ENCODE measurements around the gene DNAJC1.

The DNAJC1 gene

GRCh38 chr10:22006379-22006884 is 2.9 kb upstream of the DNAJC1 start:
- DNase-seq (ENCODE audit: low read depth in 2 of 2, low spot score in 1 of 2): no peak

- DNase-seq (ENCODE audit: low read depth in 2 of 2, low spot score in 1 of 2): no peak
Observed at GRCh38 chr10:22005763-22006162, 2.2 kb upstream of the DNAJC1 start.

GRCh38 chr10:22003964-22004281 is 393 bp upstream of the DNAJC1 start:
- DNase-seq (ENCODE audit: low read depth in 2 of 2, low spot score in 1 of 2): no peak

- DNase-seq (ENCODE audit: low read depth in 2 of 2, low spot score in 1 of 2): peak in 1 of 2 donors; percentile 1
Observed at GRCh38 chr10:22002591-22003176, 846 bp downstream of the DNAJC1 start.

- no peak for DNase-seq (ENCODE audit: low read depth in 2 of 2, low spot score in 1 of 2)
Observed at GRCh38 chr10:21995557-21995956, 8.0 kb downstream of the DNAJC1 start.

GRCh38 chr10:21993360-21994001 is 10.0 kb downstream of the DNAJC1 start:
- DNase-seq (ENCODE audit: low read depth in 2 of 2, low spot score in 1 of 2): no peak

- no peak for DNase-seq (ENCODE audit: low read depth in 2 of 2, low spot score in 1 of 2)
Observed at GRCh38 chr10:21991785-21992184, 11.7 kb downstream of the DNAJC1 start.

GRCh38 chr10:21990449-21990848 is 13.1 kb downstream of the DNAJC1 start:
- no peak for DNase-seq (ENCODE audit: low read depth in 2 of 2, low spot score in 1 of 2)

GRCh38 chr10:21989453-21990154 is 13.9 kb downstream of the DNAJC1 start:
- DNase-seq (ENCODE audit: low read depth in 2 of 2, low spot score in 1 of 2): no peak

- no peak for DNase-seq (ENCODE audit: low read depth in 2 of 2, low spot score in 1 of 2)
Observed at GRCh38 chr10:21985541-21985940, 18.0 kb downstream of the DNAJC1 start.

- no peak for DNase-seq (ENCODE audit: low read depth in 2 of 2, low spot score in 1 of 2)
Observed at GRCh38 chr10:21981118-21981517, 22.4 kb downstream of the DNAJC1 start.

- no peak for DNase-seq (ENCODE audit: low read depth in 2 of 2, low spot score in 1 of 2)
Observed at GRCh38 chr10:21980691-21981090, 22.8 kb downstream of the DNAJC1 start.

GRCh38 chr10:21978191-21978862 is 25.2 kb downstream of the DNAJC1 start:
- no peak for DNase-seq (ENCODE audit: low read depth in 2 of 2, low spot score in 1 of 2)

GRCh38 chr10:21976739-21977138 is 26.8 kb downstream of the DNAJC1 start:
- DNase-seq (ENCODE audit: low read depth in 2 of 2, low spot score in 1 of 2): no peak

GRCh38 chr10:21976280-21976679 is 27.2 kb downstream of the DNAJC1 start:
- DNase-seq (ENCODE audit: low read depth in 2 of 2, low spot score in 1 of 2): no peak

GRCh38 chr10:21975378-21975990 is 28.0 kb downstream of the DNAJC1 start:
- no peak for DNase-seq (ENCODE audit: low read depth in 2 of 2, low spot score in 1 of 2)

- no peak for DNase-seq (ENCODE audit: low read depth in 2 of 2, low spot score in 1 of 2)
Observed at GRCh38 chr10:21972584-21972983, 30.9 kb downstream of the DNAJC1 start.

- no peak for DNase-seq (ENCODE audit: low read depth in 2 of 2, low spot score in 1 of 2)
Observed at GRCh38 chr10:21969326-21970287, 33.9 kb downstream of the DNAJC1 start.

GRCh38 chr10:21964983-21965665 is 38.4 kb downstream of the DNAJC1 start:
- no peak for DNase-seq (ENCODE audit: low read depth in 2 of 2, low spot score in 1 of 2)

- no peak for DNase-seq (ENCODE audit: low read depth in 2 of 2, low spot score in 1 of 2)
Observed at GRCh38 chr10:21962358-21962757, 41.2 kb downstream of the DNAJC1 start.
